ENCODE results near the gene NEUROD4. TPM values are rescaled to one million over a fixed set of nuclear protein-coding genes. Genes with fewer than 3 reads are reported as not detected.

The NEUROD4 gene
- total RNA-seq, 6 donors from 2014 or later: not detected

DNA sequence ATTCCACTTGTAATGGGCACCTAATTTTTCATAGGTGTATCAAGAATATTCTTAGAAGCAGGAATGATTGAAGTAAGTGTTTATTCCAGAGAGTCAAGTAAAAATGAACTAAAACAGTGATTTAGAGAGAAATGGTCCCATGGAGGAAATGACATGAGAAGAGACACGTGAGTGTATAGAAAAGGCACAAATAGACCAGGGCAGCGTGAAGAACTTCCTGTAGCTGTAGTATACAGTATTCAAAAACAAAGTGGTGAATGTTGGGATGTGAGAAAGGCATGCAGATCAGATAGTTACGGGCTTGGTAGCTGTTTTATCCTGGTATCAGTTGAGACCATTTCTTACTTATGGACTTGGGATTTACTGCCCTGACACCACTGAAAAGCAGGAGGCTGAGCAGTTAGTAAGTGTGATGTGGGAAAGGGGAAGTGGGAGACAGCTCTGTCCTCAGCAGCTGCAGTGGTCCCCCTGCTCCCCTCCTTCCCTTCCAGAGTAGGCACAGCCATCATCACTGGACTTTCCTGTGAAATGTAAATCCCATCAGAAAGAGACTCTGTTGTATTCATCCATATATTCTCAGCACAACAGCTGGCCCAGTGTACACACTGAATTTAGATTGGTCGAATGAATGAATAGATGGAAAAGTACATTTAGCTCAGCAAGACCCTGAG lies 18.4 kb upstream of the NEUROD4 start:
- Histone ChIP-seq H3K27ac (no peak overlapping the region), H3K36me3 (no peaks in the 10 kb centered on the region), H3K27me3 (no peaks in the 10 kb centered on the region), H3K4me3 (no peak overlapping the region), H3K9me3 (no peaks in the 10 kb centered on the region), H3K4me1 (no peaks in the 10 kb centered on the region)
- no peak for ATAC-seq (ENCODE audit: low FRiP score in 2 of 2)
- WGBS, 2 donors: 48 to 58% methylated on average over 4 of the region's 4 CpGs
- DNase-seq: no peak
- TF ChIP-seq POLR2AphosphoS5 (IDR thresholded peaks at IDR 0.05) (no peak), POLR2A (IDR thresholded peaks at IDR 0.05) (no peak), EP300 (IDR thresholded peaks at IDR 0.05) (no peak), CTCF (IDR thresholded peaks at IDR 0.05) (no peak)

GRCh38 chr12:55002355-55002754 lies 17.4 kb upstream of the NEUROD4 start:
- DNase-seq (no peak), ATAC-seq (ENCODE audit: low FRiP score in 2 of 2) (no peak)
- TF ChIP-seq POLR2A (IDR thresholded peaks at IDR 0.05) (no peak), EP300 (IDR thresholded peaks at IDR 0.05) (no peak), POLR2AphosphoS5 (IDR thresholded peaks at IDR 0.05) (no peak), CTCF (IDR thresholded peaks at IDR 0.05) (no peak)
- no peak overlapping the region for H3K4me3 ChIP-seq
- no peaks in the 10 kb centered on the region for H3K4me1 ChIP-seq
- WGBS, 2 donors: 77 to 80% methylated on average over 2 of the region's 2 CpGs
- no peaks in the 10 kb centered on the region for H3K9me3 ChIP-seq
- H3K27ac ChIP-seq: no peak overlapping the region
- H3K27me3 ChIP-seq: no peaks in the 10 kb centered on the region
- no peaks in the 10 kb centered on the region for H3K36me3 ChIP-seq

DNA sequence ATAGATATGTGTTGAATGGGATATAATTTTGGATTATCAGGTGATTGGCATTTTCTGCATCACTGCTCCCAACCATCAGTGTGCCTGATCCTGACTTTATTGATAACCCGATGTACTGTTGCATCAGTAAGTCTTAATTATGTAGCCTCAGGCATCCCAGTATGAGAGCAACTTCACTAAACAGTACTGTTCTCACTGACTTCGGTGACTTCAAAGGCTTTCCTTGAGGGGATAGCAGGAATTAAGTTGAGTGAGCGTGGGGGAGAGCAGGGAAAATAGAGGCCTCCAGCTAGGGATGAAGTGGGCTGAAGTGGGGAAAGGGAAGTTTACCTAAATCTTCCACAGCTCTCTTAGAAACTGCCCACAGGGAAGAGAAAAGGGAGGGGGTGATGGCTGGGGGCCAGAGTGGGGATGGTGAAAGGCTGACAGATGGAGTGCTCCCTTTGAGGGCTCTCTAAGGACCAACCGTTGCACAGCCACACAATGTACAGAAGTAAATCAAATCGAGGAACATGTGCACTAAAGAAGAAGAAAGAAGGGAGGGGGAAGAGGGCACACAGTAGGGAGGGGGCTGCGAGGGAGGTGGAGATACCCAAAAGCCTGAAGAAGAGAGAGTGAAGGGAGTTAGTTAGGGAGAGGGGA lies 10.7 kb upstream of the NEUROD4 start:
- no peak overlapping the region for H3K27ac ChIP-seq
- ATAC-seq (ENCODE audit: low FRiP score in 2 of 2): no peak
- H3K36me3 ChIP-seq: no peaks in the 10 kb centered on the region
- 35% methylated on average over 5 to 6 of the region's 6 CpGs for WGBS, 2 donors
- H3K9me3 ChIP-seq: no peaks in the 10 kb centered on the region
- H3K4me1 ChIP-seq: no peaks in the 10 kb centered on the region
- H3K27me3 ChIP-seq: no peaks in the 10 kb centered on the region
- no peak for DNase-seq
- TF ChIP-seq EP300 (IDR thresholded peaks at IDR 0.05): no peak
- TF ChIP-seq POLR2A (IDR thresholded peaks at IDR 0.05): no peak
- TF ChIP-seq POLR2AphosphoS5 (IDR thresholded peaks at IDR 0.05): no peak
- no peak for TF ChIP-seq CTCF (IDR thresholded peaks at IDR 0.05)
- H3K4me3 ChIP-seq: no peak overlapping the region

DNA sequence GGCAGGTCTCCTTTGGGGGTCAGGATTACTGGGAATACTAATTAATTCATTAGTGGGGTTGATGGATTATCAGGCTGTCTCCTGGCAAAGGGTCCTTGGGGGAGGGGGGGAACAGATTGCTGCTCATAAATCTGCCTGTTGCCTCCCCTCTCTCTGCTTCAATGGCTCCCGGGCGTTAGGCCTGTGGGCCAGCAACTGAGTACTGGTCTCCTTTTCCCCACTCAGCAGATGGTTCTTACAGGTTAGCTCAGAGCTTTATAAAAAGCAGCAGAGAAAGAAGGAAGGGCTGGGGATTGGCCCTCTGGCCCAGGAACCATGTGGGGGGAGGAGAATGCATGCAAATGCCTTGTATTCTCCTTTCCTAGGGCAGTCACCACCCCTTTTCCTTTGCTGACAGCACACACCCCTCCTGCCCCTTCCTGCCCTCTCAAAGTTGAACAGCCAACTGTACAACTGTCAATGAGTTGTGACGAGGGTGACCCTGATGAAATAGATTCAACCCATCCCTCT lies 2.3 kb upstream of the NEUROD4 start:
- TF ChIP-seq POLR2A (IDR thresholded peaks at IDR 0.05): no peak
- TF ChIP-seq CTCF (IDR thresholded peaks at IDR 0.05): no peak
- TF ChIP-seq EP300 (IDR thresholded peaks at IDR 0.05): no peak
- no peak for TF ChIP-seq POLR2AphosphoS5 (IDR thresholded peaks at IDR 0.05)
- no peak overlapping the region for H3K4me3 ChIP-seq
- H3K4me1 ChIP-seq: peaks cover 0 to 7% (median 0%) of the 10 kb centered on the region in 4 donors
- 46 to 53% methylated on average over 3 of the region's 3 CpGs for WGBS, 2 donors
- peaks cover 0 to 5% (median under 1%) of the 10 kb centered on the region in 4 donors for H3K27me3 ChIP-seq
- H3K27ac ChIP-seq: no peak overlapping the region
- DNase-seq (no peak), ATAC-seq (ENCODE audit: low FRiP score in 2 of 2) (no peak)
- no peaks in the 10 kb centered on the region for H3K36me3 ChIP-seq
- no peaks in the 10 kb centered on the region for H3K9me3 ChIP-seq

Measured in upper lobe of left lung (tissue), 6 donors.